Embryonic facial prominence (tissue), 1 donor: Measurements from ENCODE around the gene TMEM59.
"Not testable (repeated sequence)": the region's sequence is repeated elsewhere in the genome, so short reads cannot be mapped to it uniquely, and the experiment has no call there.

ENCODE experiments used
- DNase-seq: peaks from one replicate; pipeline ENCODE4 v3.0.0-alpha.2; 2016; ENCODE audit errors: extremely low spot score

Gene TMEM59

DNA sequence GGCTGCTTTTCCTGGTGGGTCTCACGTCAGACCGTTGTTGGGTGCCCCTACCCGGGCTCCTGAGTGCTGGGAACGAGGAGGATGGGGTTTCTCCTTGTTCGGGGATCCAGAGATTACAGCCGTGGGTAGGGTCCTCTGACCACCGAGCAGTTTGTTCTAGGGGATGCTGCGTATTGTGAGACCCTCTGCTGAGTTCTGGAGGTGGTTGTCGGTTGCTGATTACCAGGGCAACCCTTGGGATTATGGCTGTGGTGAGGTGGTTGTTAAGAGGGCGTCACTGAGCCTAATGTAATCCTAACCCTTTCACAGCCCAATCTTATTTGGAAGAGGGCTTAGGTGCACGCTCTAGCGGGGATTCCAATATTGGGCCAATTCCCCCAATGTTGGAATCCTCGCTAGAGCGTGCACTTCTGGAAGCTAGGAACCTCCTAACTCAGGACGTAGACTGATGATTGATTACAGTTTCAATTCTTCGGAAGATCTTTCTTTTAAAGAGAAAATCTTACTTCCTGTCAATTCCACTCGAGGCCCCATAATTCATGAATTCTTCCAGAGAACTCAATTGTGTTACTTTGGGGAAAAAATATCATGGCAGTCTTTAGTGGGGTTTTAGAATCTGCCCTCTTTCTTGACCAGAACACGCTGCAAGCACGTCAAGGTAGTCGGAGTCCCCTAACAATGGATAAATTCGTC lies 887 bp upstream of the TMEM59 start:
- no peak for DNase-seq

DNA sequence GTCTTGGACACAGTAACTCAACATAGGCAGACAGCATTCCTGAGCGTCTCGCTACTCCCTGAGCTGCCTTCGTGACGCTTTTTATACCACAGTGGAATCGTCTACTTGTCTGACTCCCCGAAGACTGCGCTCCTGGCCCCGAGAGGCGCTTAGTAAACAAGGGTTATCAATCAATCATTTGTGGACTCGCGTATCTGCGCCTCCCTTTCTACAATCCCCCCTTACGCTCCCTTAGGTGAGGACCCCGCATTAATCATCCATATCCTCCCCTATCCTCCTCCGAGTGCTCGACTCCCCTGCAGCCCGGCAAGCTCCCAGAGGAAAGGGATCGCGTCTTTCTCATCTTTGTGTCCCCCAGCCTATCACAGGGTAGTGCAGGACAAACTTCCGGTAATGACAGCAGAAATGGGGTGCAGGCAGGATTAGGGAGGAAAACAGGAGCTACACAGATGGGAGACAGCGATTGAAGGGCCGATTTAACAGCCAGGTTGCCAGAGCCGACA lies 522 bp downstream of the TMEM59 start:
- peak; percentile 24 for DNase-seq

DNA sequence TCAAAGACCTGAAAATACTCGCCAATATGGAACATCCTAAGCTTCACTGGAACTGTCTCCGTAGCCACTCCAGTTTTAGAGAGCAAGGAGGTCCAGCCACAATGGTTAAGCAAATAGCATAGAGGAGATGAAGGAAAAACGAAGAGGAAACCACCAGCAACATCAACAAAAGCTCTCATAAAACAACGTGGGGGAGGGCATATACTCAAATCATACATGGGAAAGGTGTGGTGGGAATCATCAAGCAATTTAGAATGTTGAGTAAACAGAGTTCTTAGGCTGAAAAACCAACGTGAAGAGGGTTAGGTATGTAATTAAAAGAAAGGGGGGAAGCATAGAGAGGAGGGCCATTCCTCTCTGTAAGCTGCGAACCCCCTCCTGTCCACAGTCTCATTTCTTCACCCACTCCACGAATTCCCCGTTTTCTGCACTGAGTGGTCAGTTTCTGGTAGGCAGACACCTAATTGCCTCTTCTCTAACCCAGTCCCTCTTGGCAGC lies 1.0 kb downstream of the TMEM59 start:
- peak; percentile 20 for DNase-seq

DNA sequence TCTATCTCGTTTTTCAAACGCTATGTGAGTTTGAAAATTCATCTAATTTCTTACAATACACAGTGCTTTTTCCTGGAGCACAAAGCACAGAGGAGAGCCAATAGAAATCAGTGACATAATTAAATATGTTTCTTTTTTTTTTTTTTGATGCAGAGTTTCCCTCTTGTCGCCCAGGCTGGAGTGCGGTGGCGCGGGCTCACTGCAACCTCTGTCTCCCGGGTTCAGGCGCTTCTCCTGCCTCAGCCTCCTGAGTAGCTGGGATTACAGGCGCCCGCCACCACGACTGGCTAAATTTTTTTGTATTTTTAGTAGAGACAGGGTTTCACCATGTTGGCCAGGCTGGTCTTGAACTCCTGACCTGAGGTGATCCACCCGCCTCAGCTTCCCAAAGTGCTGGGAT lies 2.6 kb downstream of the TMEM59 start:
- not testable (repeated sequence) for DNase-seq

DNA sequence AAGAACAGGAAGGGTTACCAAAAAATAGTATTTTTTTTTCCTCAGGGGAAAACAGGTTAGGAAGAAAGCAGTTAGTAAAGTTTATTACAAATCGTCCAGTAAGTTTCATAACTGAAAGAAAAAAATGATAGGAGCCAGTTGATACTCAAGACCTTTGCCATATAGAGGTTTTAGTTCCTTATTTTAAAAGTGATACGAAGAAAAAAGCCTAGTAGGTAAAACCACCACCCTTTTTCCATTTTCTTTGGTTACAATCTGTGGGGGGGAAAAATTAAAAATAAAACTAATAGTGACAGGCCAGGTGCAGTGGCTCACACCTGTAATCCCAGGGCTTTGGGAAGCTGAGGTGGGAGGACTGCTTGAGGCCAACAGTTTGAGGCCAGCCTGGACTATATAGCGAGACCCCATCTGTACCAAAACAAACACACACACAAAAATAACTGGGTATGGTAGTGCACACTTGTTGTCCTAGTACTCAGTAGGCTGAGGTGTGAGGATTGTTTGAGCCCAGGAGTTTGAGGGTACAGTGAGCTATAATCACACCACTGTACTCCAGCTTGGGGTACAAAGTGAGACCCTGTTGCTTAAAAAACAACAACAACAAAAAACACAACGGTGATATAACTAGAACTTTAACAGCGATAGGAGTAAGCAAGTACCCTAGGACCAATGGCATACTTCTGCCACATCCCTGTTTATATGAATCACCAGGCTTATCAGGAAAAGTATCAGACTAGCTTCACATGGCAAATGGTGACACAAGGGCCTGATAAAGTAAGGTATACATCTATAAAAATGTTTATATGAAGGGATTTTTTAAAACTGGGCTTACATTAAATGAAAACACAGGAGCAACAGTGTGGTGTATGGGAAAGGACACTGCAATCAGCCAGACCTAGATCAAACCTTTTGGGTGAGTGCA lies 5.4 kb downstream of the TMEM59 start:
- DNase-seq, result no peak

DNA sequence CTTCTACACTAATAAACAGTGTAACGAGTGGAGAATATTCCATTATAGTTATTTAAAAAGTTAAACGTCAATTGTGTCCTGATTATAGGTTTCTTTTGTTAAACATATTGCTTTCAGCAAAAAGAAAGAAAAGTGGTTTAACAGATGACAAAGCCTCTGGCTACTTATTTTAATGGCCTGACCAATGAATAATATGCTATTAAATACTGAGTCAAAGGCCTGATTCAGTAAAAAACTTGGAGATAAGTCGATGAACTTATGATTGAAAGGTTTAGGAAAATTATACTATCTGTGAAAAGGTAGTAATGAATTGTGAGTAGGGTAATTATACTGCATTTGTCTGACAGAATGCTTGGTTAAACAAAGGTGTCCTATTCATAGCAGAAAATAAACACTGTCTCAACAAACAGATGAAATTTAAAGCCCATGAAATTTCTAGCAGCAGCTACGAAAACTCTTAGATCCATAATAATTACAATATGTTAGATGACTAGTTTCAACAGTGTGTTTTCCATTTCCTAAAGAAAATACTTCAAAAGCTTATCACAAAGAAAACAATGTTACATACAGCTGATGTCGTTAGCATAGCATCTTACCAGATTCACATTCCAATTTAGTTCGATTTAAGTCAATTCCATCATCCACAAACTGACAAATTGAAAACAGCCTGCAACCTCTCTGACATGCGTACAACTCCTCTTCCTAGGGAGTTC lies 6.2 kb downstream of the TMEM59 start:
- DNase-seq, result no peak

GRCh38 chr1:54045496-54045895 lies 7.5 kb downstream of the TMEM59 start:
- DNase-seq, result no peak

DNA sequence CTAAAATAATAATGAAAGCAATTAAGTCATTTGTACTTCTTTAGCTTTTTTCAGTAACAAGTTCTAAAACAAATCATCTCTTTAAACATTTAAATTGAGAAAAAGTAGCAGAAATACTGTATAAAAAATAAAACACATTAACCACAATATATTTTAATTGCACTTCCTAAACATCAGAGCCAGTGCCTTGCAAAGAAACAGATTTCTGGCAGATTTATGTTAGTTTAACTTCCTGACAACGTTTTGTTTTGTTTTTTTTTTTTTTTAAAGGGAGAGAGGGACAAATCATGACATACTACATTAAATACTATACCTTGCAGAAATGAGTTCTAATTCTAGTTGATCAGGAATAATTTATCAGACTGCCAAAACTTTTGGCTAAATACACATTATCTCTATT lies 11.2 kb downstream of the TMEM59 start:
- DNase-seq, result no peak

- DNase-seq, result no peak
Measured at GRCh38 chr1:54037476-54037875, 15.5 kb downstream of the TMEM59 start.

DNA sequence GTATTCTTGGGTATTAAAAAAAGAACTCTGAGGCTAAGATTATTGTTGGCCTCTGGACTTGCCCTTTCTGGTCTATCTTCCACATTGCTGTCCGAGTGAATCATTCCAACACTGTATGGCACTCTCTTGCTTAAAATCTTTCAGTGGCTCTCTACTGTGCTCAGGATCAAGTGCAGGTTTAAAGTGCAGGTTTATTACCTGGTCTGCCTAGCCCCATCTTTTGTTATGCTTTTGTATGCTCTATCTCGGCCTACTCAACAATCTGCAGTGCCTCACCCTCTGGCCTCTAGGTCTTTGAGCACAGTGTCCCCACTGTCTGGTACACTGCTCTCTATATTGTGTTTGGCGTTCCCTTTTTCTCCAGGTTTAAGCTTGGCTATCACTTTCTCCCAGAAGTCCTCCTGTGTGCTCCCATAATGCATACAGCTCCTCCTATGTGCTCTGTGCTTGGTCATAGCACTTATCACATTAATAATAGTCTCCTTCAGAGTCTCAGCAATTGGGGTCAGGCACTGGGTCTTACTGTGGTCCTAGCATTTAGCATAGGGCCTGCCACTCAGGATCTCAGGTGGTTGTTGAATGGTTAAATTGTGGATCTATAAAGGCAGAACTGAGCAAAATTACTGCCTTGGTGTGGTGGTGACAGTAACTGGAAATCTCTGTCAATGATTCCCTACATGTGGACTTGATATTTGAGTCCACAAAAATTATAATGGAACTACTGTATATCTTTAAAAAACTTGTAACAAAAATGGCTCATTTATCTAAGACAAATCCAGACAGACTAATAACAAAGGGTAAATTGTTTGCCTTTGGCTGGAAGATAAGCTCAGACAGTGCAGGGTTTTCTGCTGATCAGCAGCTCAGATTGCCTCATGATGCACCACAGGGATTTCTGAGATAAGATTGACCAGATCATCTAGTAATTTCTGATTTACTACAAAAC lies 24.4 kb downstream of the TMEM59 start:
- no peak for DNase-seq

- DNase-seq, result no peak
Measured at GRCh38 chr1:54027848-54028247, 25.2 kb downstream of the TMEM59 start.

- DNase-seq, result not testable (repeated sequence)
Measured at GRCh38 chr1:54024811-54025210, 28.2 kb downstream of the TMEM59 start.

DNA sequence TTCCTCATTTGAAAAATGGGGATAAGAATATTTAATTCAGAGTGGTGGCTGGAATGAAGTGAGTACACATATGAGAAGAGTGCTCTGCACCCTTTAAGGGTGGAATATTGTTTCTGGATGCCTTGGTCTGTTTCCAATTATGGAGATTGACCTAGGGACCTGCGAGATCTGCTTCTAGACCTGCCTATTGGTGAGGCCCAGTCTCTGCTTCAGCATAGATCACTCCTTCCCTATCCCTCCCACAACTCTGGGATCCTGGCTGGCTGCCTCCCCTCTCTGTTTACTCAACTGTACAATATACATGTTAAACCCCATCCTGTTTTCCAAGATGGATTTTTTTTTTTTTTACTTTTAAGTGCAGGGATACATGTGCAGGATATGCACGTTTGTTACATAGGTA lies 28.6 kb downstream of the TMEM59 start:
- DNase-seq, result no peak

DNA sequence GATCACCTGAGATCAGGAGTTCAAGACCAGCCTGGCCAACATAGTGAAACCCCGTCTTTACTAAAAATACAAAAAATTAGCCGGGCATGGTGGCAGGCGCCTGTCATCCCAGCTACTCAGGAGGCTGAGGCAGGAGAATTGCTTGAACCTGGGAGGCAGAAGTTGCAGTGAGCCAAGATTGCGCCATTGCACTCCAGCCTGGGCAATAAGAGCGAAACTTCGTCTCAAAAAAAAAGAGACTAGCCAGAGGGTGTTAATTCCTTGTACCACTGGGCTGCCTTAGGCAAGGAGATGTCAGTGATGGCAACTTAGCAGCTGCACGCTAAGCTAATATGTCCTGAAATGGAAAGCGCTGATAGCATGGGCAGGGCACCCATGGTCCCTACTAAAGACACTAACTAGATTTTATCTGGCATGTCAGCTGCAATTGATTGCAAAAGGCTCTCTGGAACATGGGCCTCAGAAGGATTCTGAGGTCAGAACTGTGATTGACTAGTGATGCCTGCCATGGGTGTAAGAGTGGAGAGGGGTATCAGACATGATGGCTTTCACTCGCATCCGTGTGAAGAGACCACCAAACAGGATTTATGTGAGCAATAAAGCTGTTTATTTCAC lies 33.3 kb downstream of the TMEM59 start:
- DNase-seq, result not testable (repeated sequence)

DNA sequence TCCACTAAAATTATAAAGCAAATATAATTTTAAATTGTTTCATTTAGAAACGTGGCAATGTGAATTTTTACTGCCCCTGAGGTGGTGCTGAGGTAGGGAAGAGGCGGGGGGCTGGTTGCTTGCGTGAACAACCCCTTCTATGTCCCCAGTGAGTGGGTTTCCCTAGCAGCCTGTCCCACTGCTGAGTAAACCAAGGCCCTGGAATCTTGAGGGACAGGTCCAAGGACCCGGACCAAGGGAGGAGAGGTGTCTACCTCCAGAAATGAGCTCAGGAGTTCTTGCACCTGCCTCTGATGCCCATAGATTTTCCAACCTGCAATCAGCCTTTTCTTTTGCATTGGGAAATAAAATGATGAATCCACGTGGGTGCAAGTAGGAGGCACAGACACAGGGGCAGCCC lies 34.4 kb downstream of the TMEM59 start:
- DNase-seq, result no peak

- DNase-seq, result no peak
Measured at GRCh38 chr1:54017979-54018378, 35.0 kb downstream of the TMEM59 start, which contains the start of gene LDLRAD1. TSS of gene LDLRAD1 (minus strand) at chr1:54018186. CDS start at chr1:54018112, 74 bp downstream.

GRCh38 chr1:54016343-54017282 lies 36.4 kb downstream of the TMEM59 start:
- DNase-seq, result no peak

- no peak for DNase-seq
Measured at GRCh38 chr1:54014009-54014629, 38.9 kb downstream of the TMEM59 start.
